ENCODE results near the gene PMEPA1.

The PMEPA1 gene

GRCh38 chr20:57598491-57598890 is 111.3 kb downstream of the PMEPA1 start:
- ChIA-PET CTCF (interaction anchor here (0.6 to 7.1 kb wide), 8 partner anchors 11 to 1886 kb away, joined by 3 to 94 read pairs (median 4); no protein-coding TSS in a partner anchor), POLR2A (interaction anchor here (0.5 kb wide), 1 partner anchor 1221 kb away, joined by 3 read pairs; no protein-coding TSS in a partner anchor)
- Histone ChIP-seq H3K4me3 (ENCODE audit: low read depth, low read length) (no peak overlapping the region), H3K9me3 (ENCODE audit: control insufficient read depth, insufficient read depth, low read depth, low read length) (no peaks in the 10 kb centered on the region), H3K27ac (ENCODE audit: extremely low read depth, low read depth, low read length) (no peak overlapping the region), H3K4me1 (ENCODE audit: control insufficient read depth, insufficient read depth, low read length) (no peaks in the 10 kb centered on the region), H3K36me3 (ENCODE audit: control insufficient read depth in 2 of 2, insufficient read depth in 1 of 2, low read length in 2 of 2) (no peaks in the 10 kb centered on the region)
- TF ChIP-seq ZNF146 (tag by site-specific recombination; IDR thresholded peaks at IDR 0.05) (no peak), ZNF623 (tag by site-specific recombination; IDR thresholded peaks at IDR 0.05) (no peak), ATF2 (tag by site-specific recombination; IDR thresholded peaks at IDR 0.05; ENCODE audit: low read depth) (no peak), ZFHX2 (tag by site-specific recombination; conservative IDR thresholded peaks at IDR 0.05) (peak; percentile 50), ZNF335 (tag by site-specific recombination; conservative IDR thresholded peaks at IDR 0.05) (no peak), ZBTB6 (tag by site-specific recombination; IDR thresholded peaks at IDR 0.05) (no peak), TCF7L2 (IDR thresholded peaks at IDR 0.05; ENCODE audit: borderline replicate concordance, low read depth, low read length) (no peak), ZNF132 (tag by site-specific recombination; IDR thresholded peaks at IDR 0.05; ENCODE audit: borderline replicate concordance) (no peak), PRDM6 (tag by site-specific recombination; IDR thresholded peaks at IDR 0.05) (no peak), EGR2 (tag by site-specific recombination; IDR thresholded peaks at IDR 0.05; ENCODE audit: low read depth) (0 out of 2 replicates have a peak, but pooled peaks have one; percentile 29), ZNF280C (tag by site-specific recombination; IDR thresholded peaks at IDR 0.05) (no peak), WT1 (tag by site-specific recombination; IDR thresholded peaks at IDR 0.05) (no peak), ZNF555 (tag by site-specific recombination; conservative IDR thresholded peaks at IDR 0.05) (no peak)
